GM23338 (cell line): Measurements from ENCODE around the gene ZNF800. TPM values are rescaled to one million over a fixed set of nuclear protein-coding genes. Genes with fewer than 3 reads are reported as not detected.

ENCODE experiments used
- ATAC-seq: fragments of 200-7000 bp; cut with Tn5 transposase; 3 replicates; pipeline ENCODE4 v1.9.1; 2020
- DNase-seq: peaks from one replicate; pipeline ENCODE4 v3.0.0-alpha.2; 2015; ENCODE audit warnings: low spot score
- H2AFZ ChIP-seq: fragments of 200-600 bp; sonication (generic); 2 replicates; pipeline ENCODE4 v1.8.0; 2016; ENCODE audit warnings: antibody characterized with exemption, mild to moderate bottlenecking, moderate library complexity
- H3F3A ChIP-seq: fragments of 200-600 bp; sonication (generic); replicated peaks from 2 replicates; pipeline ENCODE4 v1.8.0; 2017; ENCODE audit warnings: antibody characterized with exemption, mixed run types, low read depth
- H3K27ac ChIP-seq: fragments of 200-600 bp; sonication (generic); 2 replicates; pipeline ENCODE4 v1.6.1; 2016; ENCODE audit warnings: low read depth
- H3K27me3 ChIP-seq: fragments of 200-600 bp; sonication (generic); 2 replicates; pipeline ENCODE4 v1.8.0; 2016; ENCODE audit warnings: mild to moderate bottlenecking, mixed run types, moderate library complexity; ENCODE audit not compliant: insufficient read depth
- H3K36me3 ChIP-seq: fragments of 200-600 bp; sonication (generic); 2 replicates; pipeline ENCODE4 v1.8.0; 2016; ENCODE audit warnings: mild to moderate bottlenecking; ENCODE audit not compliant: insufficient read depth
- H3K4me1 ChIP-seq: fragments of 200-600 bp; sonication (generic); 2 replicates; pipeline ENCODE4 v1.8.0; 2016; ENCODE audit warnings: mild to moderate bottlenecking, moderate library complexity; ENCODE audit not compliant: insufficient read depth
- H3K4me2 ChIP-seq: fragments of 200-600 bp; sonication (generic); 2 replicates; pipeline ENCODE4 v1.7.1; 2017; ENCODE audit warnings: mixed run types
- H3K4me3 ChIP-seq: fragments of 200-600 bp; sonication (generic); 2 replicates; pipeline ENCODE4 v1.6.1; 2016; ENCODE audit warnings: mixed run types
- H3K79me2 ChIP-seq: fragments of 200-600 bp; sonication (generic); replicated peaks from 2 replicates; pipeline ENCODE4 v1.8.0; 2017; ENCODE audit warnings: mild to moderate bottlenecking; ENCODE audit not compliant: insufficient read depth
- H3K9me2 ChIP-seq: fragments of 200-600 bp; sonication (generic); 2 replicates; pipeline ENCODE4 v1.8.0; 2017; ENCODE audit not compliant: insufficient read depth
- H4K20me1 ChIP-seq: fragments of 200-600 bp; sonication (generic); replicated peaks from 2 replicates; pipeline ENCODE4 v1.8.0; 2017; ENCODE audit warnings: mild to moderate bottlenecking; ENCODE audit not compliant: insufficient read depth
- H3K27ac Mint-ChIP-seq: 2 replicates; pipeline ENCODE4 v1.8.0; 2020; ENCODE audit warnings: inconsistent platforms, mild to moderate bottlenecking, moderate library complexity, mixed read lengths
- H3K27me3 Mint-ChIP-seq: 3 replicates; pipeline ENCODE4 v1.8.0; 2022; ENCODE audit warnings: low read depth, mild to moderate bottlenecking, moderate library complexity, mixed read lengths, inconsistent platforms; ENCODE audit not compliant: insufficient read depth, poor library complexity
- H3K36me3 Mint-ChIP-seq: 3 replicates; pipeline ENCODE4 v1.8.0; 2021; ENCODE audit warnings: low read depth, mild to moderate bottlenecking, inconsistent platforms, moderate library complexity, mixed read lengths
- H3K4me1 Mint-ChIP-seq: 3 replicates; pipeline ENCODE4 v1.8.0; 2020; ENCODE audit warnings: mild to moderate bottlenecking, inconsistent platforms, mixed read lengths
- H3K4me3 Mint-ChIP-seq: 3 replicates; pipeline ENCODE4 v1.8.0; 2021; ENCODE audit warnings: moderate library complexity, mild to moderate bottlenecking, inconsistent platforms, mixed read lengths
- H3K9me3 Mint-ChIP-seq: 3 replicates; pipeline ENCODE4 v1.8.0; 2020; ENCODE audit warnings: moderate library complexity, mild to moderate bottlenecking, inconsistent platforms, mixed read lengths
- CREB1 ChIP-seq: fragments of 250-450 bp; sonication (Bioruptor Pico); IDR thresholded peaks from 2 replicates; pipeline ENCODE4 v1.5.0; 2020; ENCODE audit warnings: low read depth, mild to moderate bottlenecking, moderate library complexity
- EZH2 ChIP-seq: fragments of 200-600 bp; sonication (generic); IDR thresholded peaks from one replicate; pipeline ENCODE4 v1.8.0; 2017; ENCODE audit warnings: antibody characterized with exemption, mild to moderate bottlenecking, low read depth; ENCODE audit not compliant: unreplicated experiment
- JUNB ChIP-seq: IDR thresholded peaks from one replicate; pipeline ENCODE4 v1.6.1; 2016; ENCODE audit warnings: antibody characterized with exemption; ENCODE audit not compliant: unreplicated experiment
- NANOG ChIP-seq: IDR thresholded peaks from 2 replicates; pipeline ENCODE4 v1.6.1; 2016; ENCODE audit warnings: antibody characterized with exemption, borderline replicate concordance
- STAT1 ChIP-seq: IDR thresholded peaks from one replicate; pipeline ENCODE4 v1.6.1; 2016; ENCODE audit warnings: antibody characterized with exemption; ENCODE audit not compliant: unreplicated experiment
- polyA plus RNA-seq: library from polyadenylated mRNA; unstranded; fragments of >200 nt; fragmentation: Nextera tagmentation; extraction: Ambion mirVana; gene quantifications from 2 replicates; pipeline ENCODE4 v1.2.1, GENCODE V29; 2016
- total RNA-seq: library from RNA; depleted of rRNA; stranded (reverse); fragments of >200 nt; shearing (Covaris generic); gene quantifications from 2 replicates; pipeline ENCODE4 v1.2.3, GENCODE V29; 2014
- TF ChIP-seq, protein P1 (sequence below): IDR thresholded peaks from one replicate; pipeline ENCODE4 v1.6.1; 2018; ENCODE audit warnings: antibody characterized with exemption; ENCODE audit not compliant: unreplicated experiment
- TF ChIP-seq, protein P2 (sequence below): IDR thresholded peaks from 2 replicates; pipeline ENCODE4 v1.6.1; 2016; ENCODE audit warnings: antibody characterized with exemption
- TF ChIP-seq, protein P3 (sequence below), 2 experiments: fragments of 200-600 bp in 1 of 2; sonication (generic) in 1 of 2; conservative IDR thresholded peaks; 2 replicates each; pipeline versions ENCODE4 v1.5.1 to v1.6.1; 2016 to 2017; ENCODE audit warnings: antibody characterized with exemption in 2 of 2, low read depth in 2 of 2, mild to moderate bottlenecking in 2 of 2, moderate library complexity in 1 of 2
- TF ChIP-seq, protein P4 (sequence below): fragments of 250-450 bp; sonication (Bioruptor Pico); IDR thresholded peaks from 2 replicates; pipeline ENCODE4 v1.5.0; 2020; ENCODE audit warnings: mild to moderate bottlenecking, moderate library complexity

The ZNF800 gene
- total and polyA plus RNA-seq, 2 experiments from 2014 or later = 5.4 to 8.3 TPM

DNA sequence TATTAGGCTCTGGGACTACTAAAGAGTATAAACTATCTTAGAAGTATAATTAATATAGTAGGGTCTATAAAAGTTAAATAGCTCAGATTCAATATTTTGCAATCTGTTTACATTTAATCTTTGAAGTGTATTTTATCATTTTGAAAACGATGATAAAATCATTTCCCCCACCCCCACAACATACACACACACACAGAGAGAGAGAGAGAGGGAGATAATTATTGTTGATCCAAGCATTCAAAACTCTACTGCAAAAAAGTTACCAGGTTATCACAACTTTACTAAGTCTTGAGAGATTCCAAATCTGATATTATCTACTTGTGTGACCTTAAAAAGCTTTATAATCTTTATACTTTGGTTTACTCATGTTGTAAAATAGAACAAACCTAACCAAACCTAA lies 14.0 kb downstream of the ZNF800 start (continued):
- TF ChIP-seq, protein P1, sequence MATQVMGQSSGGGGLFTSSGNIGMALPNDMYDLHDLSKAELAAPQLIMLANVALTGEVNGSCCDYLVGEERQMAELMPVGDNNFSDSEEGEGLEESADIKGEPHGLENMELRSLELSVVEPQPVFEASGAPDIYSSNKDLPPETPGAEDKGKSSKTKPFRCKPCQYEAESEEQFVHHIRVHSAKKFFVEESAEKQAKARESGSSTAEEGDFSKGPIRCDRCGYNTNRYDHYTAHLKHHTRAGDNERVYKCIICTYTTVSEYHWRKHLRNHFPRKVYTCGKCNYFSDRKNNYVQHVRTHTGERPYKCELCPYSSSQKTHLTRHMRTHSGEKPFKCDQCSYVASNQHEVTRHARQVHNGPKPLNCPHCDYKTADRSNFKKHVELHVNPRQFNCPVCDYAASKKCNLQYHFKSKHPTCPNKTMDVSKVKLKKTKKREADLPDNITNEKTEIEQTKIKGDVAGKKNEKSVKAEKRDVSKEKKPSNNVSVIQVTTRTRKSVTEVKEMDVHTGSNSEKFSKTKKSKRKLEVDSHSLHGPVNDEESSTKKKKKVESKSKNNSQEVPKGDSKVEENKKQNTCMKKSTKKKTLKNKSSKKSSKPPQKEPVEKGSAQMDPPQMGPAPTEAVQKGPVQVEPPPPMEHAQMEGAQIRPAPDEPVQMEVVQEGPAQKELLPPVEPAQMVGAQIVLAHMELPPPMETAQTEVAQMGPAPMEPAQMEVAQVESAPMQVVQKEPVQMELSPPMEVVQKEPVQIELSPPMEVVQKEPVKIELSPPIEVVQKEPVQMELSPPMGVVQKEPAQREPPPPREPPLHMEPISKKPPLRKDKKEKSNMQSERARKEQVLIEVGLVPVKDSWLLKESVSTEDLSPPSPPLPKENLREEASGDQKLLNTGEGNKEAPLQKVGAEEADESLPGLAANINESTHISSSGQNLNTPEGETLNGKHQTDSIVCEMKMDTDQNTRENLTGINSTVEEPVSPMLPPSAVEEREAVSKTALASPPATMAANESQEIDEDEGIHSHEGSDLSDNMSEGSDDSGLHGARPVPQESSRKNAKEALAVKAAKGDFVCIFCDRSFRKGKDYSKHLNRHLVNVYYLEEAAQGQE = no peak
- TF ChIP-seq, protein P2, sequence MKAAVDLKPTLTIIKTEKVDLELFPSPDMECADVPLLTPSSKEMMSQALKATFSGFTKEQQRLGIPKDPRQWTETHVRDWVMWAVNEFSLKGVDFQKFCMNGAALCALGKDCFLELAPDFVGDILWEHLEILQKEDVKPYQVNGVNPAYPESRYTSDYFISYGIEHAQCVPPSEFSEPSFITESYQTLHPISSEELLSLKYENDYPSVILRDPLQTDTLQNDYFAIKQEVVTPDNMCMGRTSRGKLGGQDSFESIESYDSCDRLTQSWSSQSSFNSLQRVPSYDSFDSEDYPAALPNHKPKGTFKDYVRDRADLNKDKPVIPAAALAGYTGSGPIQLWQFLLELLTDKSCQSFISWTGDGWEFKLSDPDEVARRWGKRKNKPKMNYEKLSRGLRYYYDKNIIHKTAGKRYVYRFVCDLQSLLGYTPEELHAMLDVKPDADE = no peak
- no peak for TF ChIP-seq JUNB
- no peak for TF ChIP-seq CREB1
- no peak for TF ChIP-seq NANOG
- TF ChIP-seq STAT1 = no peak
- TF ChIP-seq EZH2 = no peak
- TF ChIP-seq, protein P3, sequence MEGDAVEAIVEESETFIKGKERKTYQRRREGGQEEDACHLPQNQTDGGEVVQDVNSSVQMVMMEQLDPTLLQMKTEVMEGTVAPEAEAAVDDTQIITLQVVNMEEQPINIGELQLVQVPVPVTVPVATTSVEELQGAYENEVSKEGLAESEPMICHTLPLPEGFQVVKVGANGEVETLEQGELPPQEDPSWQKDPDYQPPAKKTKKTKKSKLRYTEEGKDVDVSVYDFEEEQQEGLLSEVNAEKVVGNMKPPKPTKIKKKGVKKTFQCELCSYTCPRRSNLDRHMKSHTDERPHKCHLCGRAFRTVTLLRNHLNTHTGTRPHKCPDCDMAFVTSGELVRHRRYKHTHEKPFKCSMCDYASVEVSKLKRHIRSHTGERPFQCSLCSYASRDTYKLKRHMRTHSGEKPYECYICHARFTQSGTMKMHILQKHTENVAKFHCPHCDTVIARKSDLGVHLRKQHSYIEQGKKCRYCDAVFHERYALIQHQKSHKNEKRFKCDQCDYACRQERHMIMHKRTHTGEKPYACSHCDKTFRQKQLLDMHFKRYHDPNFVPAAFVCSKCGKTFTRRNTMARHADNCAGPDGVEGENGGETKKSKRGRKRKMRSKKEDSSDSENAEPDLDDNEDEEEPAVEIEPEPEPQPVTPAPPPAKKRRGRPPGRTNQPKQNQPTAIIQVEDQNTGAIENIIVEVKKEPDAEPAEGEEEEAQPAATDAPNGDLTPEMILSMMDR (conservative IDR thresholded peaks at IDR 0.05; ENCODE audit: low read depth in 2 of 2) = no peak

DNA sequence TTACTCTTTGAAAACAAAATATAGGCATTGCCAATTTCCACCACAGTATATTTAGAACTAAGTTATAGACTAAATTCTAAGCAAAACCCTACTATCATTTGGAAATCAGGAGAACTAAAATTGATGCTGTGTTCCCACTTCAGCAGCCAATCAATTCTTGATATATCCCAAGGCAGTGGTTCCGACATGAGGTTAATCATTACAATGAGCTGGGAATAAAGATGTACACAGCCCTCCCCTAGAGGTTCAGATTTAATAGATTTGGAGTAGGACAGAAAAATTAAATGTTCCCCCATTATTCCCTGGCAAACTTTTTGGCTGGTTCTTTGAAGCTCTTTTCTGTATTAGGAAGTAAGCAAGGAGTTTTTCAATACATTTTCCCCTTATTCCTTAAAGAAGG lies 15.1 kb downstream of the ZNF800 start:
- no peak overlapping the region for H3K4me3 ChIP-seq
- H3F3A ChIP-seq = no peaks in the 10 kb centered on the region
- H3K79me2 ChIP-seq = no peaks in the 10 kb centered on the region; the same call in 1 of the 2 replicates
- no peaks in the 10 kb centered on the region for H3K27me3 ChIP-seq
- no peaks in the 10 kb centered on the region for H3K36me3 ChIP-seq
- no peak overlapping the region for H3K4me2 ChIP-seq
- H3K4me3 Mint-ChIP-seq = no peak overlapping the region
- no peaks in the 10 kb centered on the region for H3K9me3 Mint-ChIP-seq
- H3K4me1 Mint-ChIP-seq = peaks cover 6% of the 10 kb centered on the region; the same call in 2 of the 3 replicates
- H3K27ac Mint-ChIP-seq = no peak overlapping the region
- H3K4me1 ChIP-seq = no peaks in the 10 kb centered on the region; the same call in 1 of the 2 replicates
- ATAC-seq = no peak
- H3K9me2 ChIP-seq = no peaks in the 10 kb centered on the region
- H2AFZ ChIP-seq = no peak overlapping the region
- DNase-seq = no peak
- H4K20me1 ChIP-seq = no peaks in the 10 kb centered on the region
- H3K27ac ChIP-seq = no peak overlapping the region
- no peaks in the 10 kb centered on the region; the same call in 2 of the 3 replicates for H3K36me3 Mint-ChIP-seq
- peaks cover 2% of the 10 kb centered on the region for H3K27me3 Mint-ChIP-seq
- TF ChIP-seq, protein P4, sequence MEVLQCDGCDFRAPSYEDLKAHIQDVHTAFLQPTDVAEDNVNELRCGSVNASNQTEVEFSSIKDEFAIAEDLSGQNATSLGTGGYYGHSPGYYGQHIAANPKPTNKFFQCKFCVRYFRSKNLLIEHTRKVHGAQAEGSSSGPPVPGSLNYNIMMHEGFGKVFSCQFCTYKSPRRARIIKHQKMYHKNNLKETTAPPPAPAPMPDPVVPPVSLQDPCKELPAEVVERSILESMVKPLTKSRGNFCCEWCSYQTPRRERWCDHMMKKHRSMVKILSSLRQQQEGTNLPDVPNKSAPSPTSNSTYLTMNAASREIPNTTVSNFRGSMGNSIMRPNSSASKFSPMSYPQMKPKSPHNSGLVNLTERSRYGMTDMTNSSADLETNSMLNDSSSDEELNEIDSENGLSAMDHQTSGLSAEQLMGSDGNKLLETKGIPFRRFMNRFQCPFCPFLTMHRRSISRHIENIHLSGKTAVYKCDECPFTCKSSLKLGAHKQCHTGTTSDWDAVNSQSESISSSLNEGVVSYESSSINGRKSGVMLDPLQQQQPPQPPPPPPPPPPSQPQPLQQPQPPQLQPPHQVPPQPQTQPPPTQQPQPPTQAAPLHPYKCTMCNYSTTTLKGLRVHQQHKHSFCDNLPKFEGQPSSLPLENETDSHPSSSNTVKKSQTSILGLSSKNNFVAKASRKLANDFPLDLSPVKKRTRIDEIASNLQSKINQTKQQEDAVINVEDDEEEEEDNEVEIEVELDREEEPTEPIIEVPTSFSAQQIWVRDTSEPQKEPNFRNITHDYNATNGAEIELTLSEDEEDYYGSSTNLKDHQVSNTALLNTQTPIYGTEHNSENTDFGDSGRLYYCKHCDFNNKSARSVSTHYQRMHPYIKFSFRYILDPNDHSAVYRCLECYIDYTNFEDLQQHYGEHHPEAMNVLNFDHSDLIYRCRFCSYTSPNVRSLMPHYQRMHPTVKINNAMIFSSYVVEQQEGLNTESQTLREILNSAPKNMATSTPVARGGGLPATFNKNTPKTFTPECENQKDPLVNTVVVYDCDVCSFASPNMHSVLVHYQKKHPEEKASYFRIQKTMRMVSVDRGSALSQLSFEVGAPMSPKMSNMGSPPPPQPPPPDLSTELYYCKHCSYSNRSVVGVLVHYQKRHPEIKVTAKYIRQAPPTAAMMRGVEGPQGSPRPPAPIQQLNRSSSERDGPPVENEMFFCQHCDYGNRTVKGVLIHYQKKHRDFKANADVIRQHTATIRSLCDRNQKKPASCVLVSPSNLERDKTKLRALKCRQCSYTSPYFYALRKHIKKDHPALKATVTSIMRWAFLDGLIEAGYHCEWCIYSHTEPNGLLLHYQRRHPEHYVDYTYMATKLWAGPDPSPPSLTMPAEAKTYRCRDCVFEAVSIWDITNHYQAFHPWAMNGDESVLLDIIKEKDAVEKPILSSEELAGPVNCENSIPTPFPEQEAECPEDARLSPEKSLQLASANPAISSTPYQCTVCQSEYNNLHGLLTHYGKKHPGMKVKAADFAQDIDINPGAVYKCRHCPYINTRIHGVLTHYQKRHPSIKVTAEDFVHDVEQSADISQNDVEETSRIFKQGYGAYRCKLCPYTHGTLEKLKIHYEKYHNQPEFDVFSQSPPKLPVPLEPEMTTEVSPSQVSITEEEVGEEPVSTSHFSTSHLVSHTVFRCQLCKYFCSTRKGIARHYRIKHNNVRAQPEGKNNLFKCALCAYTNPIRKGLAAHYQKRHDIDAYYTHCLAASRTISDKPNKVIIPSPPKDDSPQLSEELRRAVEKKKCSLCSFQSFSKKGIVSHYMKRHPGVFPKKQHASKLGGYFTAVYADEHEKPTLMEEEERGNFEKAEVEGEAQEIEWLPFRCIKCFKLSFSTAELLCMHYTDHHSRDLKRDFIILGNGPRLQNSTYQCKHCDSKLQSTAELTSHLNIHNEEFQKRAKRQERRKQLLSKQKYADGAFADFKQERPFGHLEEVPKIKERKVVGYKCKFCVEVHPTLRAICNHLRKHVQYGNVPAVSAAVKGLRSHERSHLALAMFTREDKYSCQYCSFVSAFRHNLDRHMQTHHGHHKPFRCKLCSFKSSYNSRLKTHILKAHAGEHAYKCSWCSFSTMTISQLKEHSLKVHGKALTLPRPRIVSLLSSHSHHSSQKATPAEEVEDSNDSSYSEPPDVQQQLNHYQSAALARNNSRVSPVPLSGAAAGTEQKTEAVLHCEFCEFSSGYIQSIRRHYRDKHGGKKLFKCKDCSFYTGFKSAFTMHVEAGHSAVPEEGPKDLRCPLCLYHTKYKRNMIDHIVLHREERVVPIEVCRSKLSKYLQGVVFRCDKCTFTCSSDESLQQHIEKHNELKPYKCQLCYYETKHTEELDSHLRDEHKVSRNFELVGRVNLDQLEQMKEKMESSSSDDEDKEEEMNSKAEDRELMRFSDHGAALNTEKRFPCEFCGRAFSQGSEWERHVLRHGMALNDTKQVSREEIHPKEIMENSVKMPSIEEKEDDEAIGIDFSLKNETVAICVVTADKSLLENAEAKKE = no peak
- TF ChIP-seq, protein P2 = no peak
- no peak for TF ChIP-seq CREB1
